ENCODE results near the gene SOWAHC. TPM values are rescaled to one million over a fixed set of nuclear protein-coding genes. Genes with fewer than 3 reads are reported as not detected.

Gene SOWAHC
- total and polyA plus RNA-seq, 2 donors (not counting 1 experiment from before 2014, with no cell fraction given): 4.4 to 7.1 TPM

- Histone ChIP-seq H3K9ac (ENCODE audit: insufficient read depth, low read length) (no peak overlapping the region), H3K36me3 (ENCODE audit: control insufficient read depth, insufficient read depth, low read length) (no peaks in the 10 kb centered on the region), H3K27ac (ENCODE audit: insufficient read depth, low read length) (no peak overlapping the region), H3K4me2 (ENCODE audit: extremely low read depth, insufficient read depth, low read length) (no peak overlapping the region), H3K27me3 (ENCODE audit: control insufficient read depth, insufficient read depth, low read length) (peaks cover 11% of the 10 kb centered on the region), H3K4me1 (ENCODE audit: control insufficient read depth, extremely low read depth, insufficient read depth, low read length) (no peaks in the 10 kb centered on the region), H3K79me2 (ENCODE audit: control insufficient read depth, insufficient read depth, low read length) (no peaks in the 10 kb centered on the region), H3K9me3 (ENCODE audit: control insufficient read depth, insufficient read depth, low read depth, low read length) (no peaks in the 10 kb centered on the region), H4K20me1 (ENCODE audit: control insufficient read depth, extremely low read depth, insufficient read depth, low read length) (no peaks in the 10 kb centered on the region), H3K4me3 (replicated peaks in 1 of 4; ENCODE audit: control extremely low read depth in 1 of 4, insufficient read depth in 1 of 4, low read depth in 3 of 4, low read length in 4 of 4) (no peak overlapping the region), H2AFZ (ENCODE audit: low read length) (no peak overlapping the region)
- no peak for DNase-seq (ENCODE audit: low read depth in 2 of 2)
- no peak for TF ChIP-seq CTCF (conservative IDR thresholded peaks at IDR 0.05 in 1 of 2, IDR thresholded peaks at IDR 0.05 in 1 of 2; ENCODE audit: low read depth in 1 of 2, low read length in 2 of 2)
- no peak for TF ChIP-seq EZH2 (IDR thresholded peaks at IDR 0.05; ENCODE audit: low read length, missing control alignments)
Observed at GRCh38 chr2:109666466-109666865, 52.3 kb downstream of the SOWAHC start.

Other genes with a start within 250 kb of the SOWAHC start
- gene SEPTIN10, start 398 bp upstream of the SOWAHC start, total RNA-seq: 90.3 and 101 TPM in 2 replicates
- gene SEPTIN10, start 398 bp upstream of the SOWAHC start, polyA plus RNA-seq: 91.1 and 99.4 TPM in 2 replicates
- gene RGPD5, start 179.9 kb downstream of the SOWAHC start, total RNA-seq: 8.2 and 34.5 TPM in 2 replicates
- gene RGPD5, start 179.9 kb downstream of the SOWAHC start, polyA plus RNA-seq: 4.9 and 9.6 TPM in 2 replicates